Measurements from ENCODE around the gene AMPD1. TPM values are rescaled to one million over a fixed set of nuclear protein-coding genes. Genes with fewer than 3 reads are reported as not detected.

The AMPD1 gene
- total RNA-seq (2021) (0.19 and 0.37 TPM in 2 replicates), Bru-seq, nascent RNA (percentile 22 among the genes with signal in this experiment), BruChase-seq, experiment 1, labeled RNA remaining after a 2-hour chase (percentile 11 among the genes with signal in this experiment), BruChase-seq, experiment 2, labeled RNA remaining after a 6-hour chase (percentile 21 among the genes with signal in this experiment)
- long read RNA-seq, partial matches to known transcripts: 1 of 1 reads
- long read RNA-seq, other reads (novel, unspliced or antisense): 0 of 1 reads

DNA sequence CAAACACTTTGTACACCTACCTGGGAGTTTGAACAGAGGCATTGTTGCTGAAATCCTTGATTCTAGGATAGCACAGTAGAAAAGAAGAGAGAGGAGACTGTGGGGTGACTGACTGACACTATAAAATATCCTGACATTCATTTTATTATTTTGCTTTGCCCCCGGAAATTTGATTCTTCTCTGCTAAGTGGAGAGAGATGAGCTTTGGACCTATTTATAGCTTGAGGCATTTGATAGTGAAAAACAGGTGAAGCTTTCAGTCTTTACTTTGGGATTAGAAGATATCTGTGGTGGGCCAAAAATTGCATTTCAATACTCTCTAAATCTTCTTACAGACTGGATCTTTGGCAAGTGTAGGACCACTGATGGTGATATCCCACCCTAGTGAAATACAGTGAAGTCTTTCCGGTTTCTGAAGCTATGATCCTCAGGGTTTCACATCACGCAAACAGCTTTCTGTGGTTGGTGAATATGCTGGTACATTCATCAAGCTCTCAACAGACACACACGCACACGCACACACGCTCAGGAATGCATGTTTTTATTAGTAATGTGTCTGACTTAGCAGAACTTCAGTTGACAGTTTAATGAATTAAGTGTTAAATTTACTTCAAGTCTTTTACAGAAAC, at the start of gene AMPD1:
Gene AMPD1 (minus strand): TSS at position 117 of the 629 bp plus-strand sequence. CDS start 75 bp downstream, at position 42.
- CTCF ChIA-PET: no interaction called here
- H3K4me3 ChIP-seq (ENCODE audit: low read depth, low read length, poor library complexity, severe bottlenecking): no peak within 1 kb of the TSS
- intact Hi-C loops (cut with micrococcal nuclease; ENCODE audit: unreplicated experiment): no loop called here
- H3K36me3 ChIP-seq (ENCODE audit: insufficient read depth, low read length, poor library complexity, severe bottlenecking): no peaks in the 10 kb centered on the region
- DNase-seq (ENCODE audit: low spot score): no peak
- H3K9me3 ChIP-seq (ENCODE audit: low read depth, low read length, poor library complexity, severe bottlenecking): no peaks in the 10 kb centered on the region
- TF ChIP-seq CTCF (conservative IDR thresholded peaks at IDR 0.05; ENCODE audit: low read depth, low read length): no peak
- H3K4me1 ChIP-seq (ENCODE audit: insufficient read depth, low read length, poor library complexity, severe bottlenecking): no peaks in the 10 kb centered on the region
- BruUV-seq (replicated peaks): no TSS peak
- no peak within 1 kb of the TSS for H3K27ac ChIP-seq (ENCODE audit: low read depth, low read length, poor library complexity, severe bottlenecking)
- POLR2A ChIA-PET (ENCODE audit: low non-redundant PET): no interaction called here
- no peaks in the 10 kb centered on the region for H3K27me3 ChIP-seq (replicated peaks; ENCODE audit: insufficient read depth, low read depth, low read length, poor library complexity)

DNA sequence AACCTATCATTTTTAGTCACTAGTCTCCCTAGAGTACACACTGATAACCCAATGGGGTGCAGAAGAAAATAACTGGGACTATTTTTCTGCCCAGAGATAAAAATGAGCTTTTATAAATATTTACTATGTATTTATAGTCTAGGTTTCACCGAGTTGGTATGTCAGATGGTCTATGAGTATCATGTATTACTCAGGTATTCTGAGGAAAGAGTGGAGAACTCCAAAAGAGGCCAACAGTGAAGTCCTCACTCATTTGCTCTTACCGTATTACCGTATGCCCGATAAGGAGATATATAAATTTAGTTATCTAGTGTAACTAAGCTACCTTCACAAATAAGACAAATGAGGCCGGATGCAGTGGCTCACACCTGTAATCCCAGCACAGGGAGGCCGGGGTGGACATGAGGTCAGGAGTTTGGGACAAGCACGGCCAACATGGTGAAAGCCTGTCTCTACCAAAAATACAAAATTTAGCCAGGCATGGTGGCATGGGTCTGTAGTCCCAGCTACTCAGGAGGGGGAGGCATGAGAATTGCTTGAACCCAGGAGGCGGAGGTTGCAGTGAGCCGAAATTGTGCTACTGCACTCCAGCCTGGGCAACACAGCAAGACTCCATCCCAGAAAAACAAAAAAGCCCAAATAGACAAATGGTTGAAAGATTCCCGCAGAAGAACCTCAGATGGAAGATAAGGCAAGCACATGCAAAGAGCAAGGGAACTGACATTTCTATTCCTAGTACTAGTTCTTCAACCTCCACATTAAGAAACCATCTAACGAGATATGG, 46.8 kb upstream of the AMPD1 start:
- H3K36me3 ChIP-seq (ENCODE audit: insufficient read depth, low read length, poor library complexity, severe bottlenecking): peaks cover 90% of the 10 kb centered on the region
- no TSS peak for BruUV-seq (replicated peaks)
- TF ChIP-seq EZH2 (IDR thresholded peaks at IDR 0.05; ENCODE audit: borderline replicate concordance, low read depth, low read length, poor library complexity, severe bottlenecking): no peak
- TF ChIP-seq CTCF (conservative IDR thresholded peaks at IDR 0.05; ENCODE audit: low read depth, low read length): no peak

DNA sequence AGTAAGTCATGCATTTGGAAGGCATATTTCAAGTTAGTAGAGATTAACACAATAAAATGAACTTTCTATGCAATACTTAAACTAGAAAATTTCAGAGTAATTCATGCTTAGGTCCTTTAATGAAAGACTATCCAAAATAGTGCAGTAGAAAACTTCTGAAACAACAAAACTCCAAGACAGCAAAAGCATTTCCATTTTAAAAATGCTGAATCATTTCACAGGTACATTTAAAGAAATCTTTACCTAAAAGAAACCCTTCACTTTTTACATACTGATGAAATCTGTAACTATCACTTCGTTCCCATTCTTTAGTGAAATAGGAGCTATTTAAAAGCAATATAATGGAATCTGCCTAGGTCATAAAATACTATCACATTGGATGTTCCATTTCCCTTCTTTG, 45.0 kb upstream of the AMPD1 start:
- H3K4me1 ChIP-seq (ENCODE audit: insufficient read depth, low read length, poor library complexity, severe bottlenecking): no peaks in the 10 kb centered on the region
- intact Hi-C loops (cut with micrococcal nuclease; ENCODE audit: unreplicated experiment): no loop called here
- peaks cover 90% of the 10 kb centered on the region for H3K36me3 ChIP-seq (ENCODE audit: insufficient read depth, low read length, poor library complexity, severe bottlenecking)
- no peaks in the 10 kb centered on the region for H3K9me3 ChIP-seq (ENCODE audit: low read depth, low read length, poor library complexity, severe bottlenecking)
- ChIA-PET CTCF (no interaction called here), POLR2A (ENCODE audit: low non-redundant PET) (no interaction called here)
- TF ChIP-seq EZH2 (IDR thresholded peaks at IDR 0.05; ENCODE audit: borderline replicate concordance, low read depth, low read length, poor library complexity, severe bottlenecking) (no peak), CTCF (conservative IDR thresholded peaks at IDR 0.05; ENCODE audit: low read depth, low read length) (no peak)
- peak overlapping the region; percentile 21 for H3K27ac ChIP-seq (ENCODE audit: low read depth, low read length, poor library complexity, severe bottlenecking)
- BruUV-seq (replicated peaks): no TSS peak
- no peak for DNase-seq (ENCODE audit: low spot score)
- no peak overlapping the region for H3K4me3 ChIP-seq (ENCODE audit: low read depth, low read length, poor library complexity, severe bottlenecking)
- H3K27me3 ChIP-seq (replicated peaks; ENCODE audit: insufficient read depth, low read depth, low read length, poor library complexity): no peaks in the 10 kb centered on the region

More for the DNA sequence above, 46.8 kb upstream of the AMPD1 start:
- CTCF ChIA-PET: no interaction called here
- no peak for DNase-seq (ENCODE audit: low spot score)
- POLR2A ChIA-PET (ENCODE audit: low non-redundant PET): no interaction called here
- intact Hi-C loops (cut with micrococcal nuclease; ENCODE audit: unreplicated experiment): no loop called here
- H3K9me3 ChIP-seq (ENCODE audit: low read depth, low read length, poor library complexity, severe bottlenecking): no peaks in the 10 kb centered on the region
- H3K4me3 ChIP-seq (ENCODE audit: low read depth, low read length, poor library complexity, severe bottlenecking): no peak overlapping the region
- no peak overlapping the region for H3K27ac ChIP-seq (ENCODE audit: low read depth, low read length, poor library complexity, severe bottlenecking)
- H3K27me3 ChIP-seq (replicated peaks; ENCODE audit: insufficient read depth, low read depth, low read length, poor library complexity): no peaks in the 10 kb centered on the region
- no peaks in the 10 kb centered on the region for H3K4me1 ChIP-seq (ENCODE audit: insufficient read depth, low read length, poor library complexity, severe bottlenecking)
